Head of caudate nucleus (tissue), 42 donors: ENCODE measurements around the gene MOB1A.
"Not testable (repeated sequence)": the region's sequence is repeated elsewhere in the genome, so short reads cannot be mapped to it uniquely, and the experiment has no call there.

ENCODE experiments used
- DNase-seq, 42 donors: peaks; one replicate each; pipeline versions ENCODE4 v3.0.0 to v3.0.0-alpha.2; 2020 to 2021; ENCODE audit warnings: mixed read lengths in 7 of 42
- intact Hi-C: fragments of 100-400 bp; cut with DNase I; formaldehyde crosslinking; loops from one replicate; pipeline ENCODE4 v1.15.0; 2022

The MOB1A gene

DNA sequence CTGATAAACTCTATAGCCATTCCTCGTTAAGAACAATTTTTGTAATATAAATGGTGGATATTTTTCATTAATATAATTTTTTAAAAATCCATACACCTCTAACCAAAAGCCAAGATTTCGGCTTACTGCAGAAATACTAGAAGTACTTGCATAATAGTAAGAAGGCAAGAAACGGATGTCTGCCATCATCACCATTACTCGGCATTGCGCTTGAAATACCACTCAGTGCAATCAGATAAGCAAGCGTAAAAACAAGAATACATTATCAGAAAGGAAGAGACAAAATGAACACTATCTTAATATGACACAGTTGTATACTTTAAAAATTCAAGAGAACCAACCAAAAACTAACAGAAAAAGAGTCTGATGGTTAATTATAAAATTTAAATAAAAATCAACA, 15.7 kb downstream of the MOB1A start:
- intact Hi-C loops, result no loop called here

DNA sequence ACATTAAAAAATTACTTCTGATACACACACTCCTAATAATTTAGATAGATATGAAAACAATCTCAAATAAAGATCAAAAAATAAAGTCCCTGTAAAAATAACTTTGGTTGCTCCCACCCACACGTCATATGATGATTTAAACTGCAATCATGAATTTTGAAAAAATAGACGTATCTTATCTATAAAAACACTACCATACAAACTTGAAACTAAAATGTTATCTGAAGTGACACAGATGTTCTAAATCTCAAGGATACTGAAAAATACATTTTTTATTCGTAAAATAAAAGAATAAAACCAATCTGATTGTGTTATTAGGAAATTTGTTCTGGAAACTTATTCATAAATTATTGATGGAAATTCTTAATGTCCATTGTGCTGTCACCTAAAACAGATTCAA, 22.8 kb downstream of the MOB1A start:
- intact Hi-C loops, result no loop called here
- no peak for DNase-seq

More for the DNA sequence above, 15.7 kb downstream of the MOB1A start:
- no peak for DNase-seq

DNA sequence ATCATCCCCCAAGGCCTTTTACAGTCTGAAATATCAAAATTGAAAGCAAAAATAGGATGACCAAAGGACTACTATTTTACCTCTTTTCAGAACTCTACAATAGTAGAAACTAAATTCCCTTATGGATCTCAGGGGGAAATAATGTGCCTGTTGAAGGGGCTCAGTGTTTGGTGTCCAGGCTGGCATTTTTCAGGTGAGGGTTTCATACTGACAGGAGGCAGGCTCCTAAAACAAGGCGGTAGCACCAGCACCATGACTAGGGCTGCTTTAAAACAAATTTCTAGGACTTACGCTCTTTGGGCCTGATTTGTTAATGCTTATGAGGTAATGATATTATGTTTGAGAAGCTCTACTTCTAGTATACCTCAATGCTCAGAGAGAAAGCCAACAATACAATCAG, 25.7 kb downstream of the MOB1A start:
- DNase-seq, result peak in 1 of 42 donors; percentile 16
- intact Hi-C loops, result no loop called here

DNA sequence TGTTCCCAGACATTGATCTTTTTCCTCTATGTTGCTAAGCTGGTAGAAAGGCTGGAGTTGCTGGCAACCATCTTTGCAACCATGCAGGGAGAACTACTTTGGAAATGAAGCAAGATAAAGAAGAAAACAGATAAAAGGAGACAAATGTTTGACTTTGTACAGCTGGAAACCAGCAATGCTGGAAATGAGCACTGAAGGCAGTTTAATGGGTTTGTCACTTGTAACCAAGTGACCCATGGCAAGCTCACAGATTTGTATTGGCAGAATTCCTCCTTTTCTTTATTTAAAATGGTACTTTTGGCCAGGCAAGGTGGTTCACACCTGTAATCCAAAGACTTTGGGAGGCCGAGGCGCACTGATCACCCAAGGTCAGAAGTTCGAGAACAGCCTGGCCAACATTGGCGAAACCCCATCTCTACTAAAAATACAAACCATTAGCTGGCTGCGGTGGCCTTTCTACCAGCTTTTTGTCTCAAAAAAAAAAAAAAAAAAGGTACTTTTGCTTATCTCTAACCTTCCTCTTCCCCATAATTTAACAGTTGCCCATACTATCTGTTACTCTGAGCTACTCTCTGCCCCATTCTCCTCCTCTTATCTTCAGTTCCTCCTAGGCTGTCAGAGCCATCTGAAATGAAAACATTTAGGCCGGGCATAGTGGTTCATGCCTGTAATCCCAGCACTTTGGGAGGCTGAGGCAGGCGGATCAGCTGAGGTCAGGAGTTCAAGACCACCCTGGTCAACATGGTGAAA, 28.9 kb downstream of the MOB1A start:
- intact Hi-C loops, result loop anchor here (10.0 kb wide), 1 partner anchor 225 kb away; the partner anchor contains the start of gene DGUOK

DNA sequence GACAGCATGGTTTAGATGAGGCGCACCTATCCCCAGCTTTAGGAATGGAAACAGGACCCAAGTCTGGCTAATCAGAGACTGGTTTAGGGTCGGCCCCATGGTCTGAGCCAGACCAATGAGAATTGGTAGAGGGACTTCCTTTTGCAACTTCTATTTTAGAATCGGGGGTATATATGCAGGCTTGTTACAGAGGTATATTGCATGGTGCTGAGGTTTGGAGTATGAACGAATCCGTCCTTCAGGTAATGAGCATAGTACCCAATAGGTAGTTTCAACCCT, 29.5 kb downstream of the MOB1A start:
- intact Hi-C loops, result loop anchor here (10.0 kb wide), 1 partner anchor 224 kb away; the partner anchor contains the start of gene DGUOK
- DNase-seq, result peak in 1 of 42 donors; percentile 34

More for the DNA sequence above, 28.9 kb downstream of the MOB1A start:
- peak in 1 of 42 donors; percentile 38 for DNase-seq

DNA sequence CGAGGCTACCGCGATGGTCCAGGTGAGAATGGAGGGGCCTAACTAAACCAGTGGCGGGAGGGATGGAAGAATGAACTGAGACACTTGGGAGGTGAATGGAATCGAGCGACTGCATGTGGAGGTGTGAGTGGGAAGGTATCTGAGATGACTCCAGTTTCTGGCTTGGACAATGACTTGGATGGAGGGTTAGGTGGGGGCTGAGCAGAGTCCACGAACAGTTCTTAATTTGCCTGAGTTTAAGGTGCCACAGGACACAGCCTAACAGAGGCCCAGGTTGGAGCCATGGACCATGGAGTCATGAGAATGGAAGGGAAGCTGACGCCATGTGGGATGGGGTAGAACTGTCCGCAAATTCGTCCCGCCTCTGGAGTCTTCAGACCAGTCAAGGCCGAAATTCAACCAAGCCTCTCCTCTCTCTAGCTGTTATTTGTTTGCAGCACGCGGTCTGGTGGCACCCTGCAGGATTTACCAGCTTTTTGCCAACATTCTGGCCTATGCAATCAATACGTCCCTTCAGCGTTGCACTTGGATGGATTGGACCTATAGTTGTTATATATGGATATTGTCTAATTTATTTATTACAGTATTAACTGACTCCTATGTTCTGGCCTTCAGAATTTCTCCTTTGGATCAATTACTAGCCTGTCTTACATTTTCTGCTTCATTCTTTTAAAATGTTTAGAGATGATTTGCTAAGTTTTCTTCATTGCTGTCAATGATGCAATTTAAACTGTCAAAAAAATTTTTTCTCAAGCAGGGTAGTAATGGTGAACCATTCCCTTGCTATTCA, 30.0 kb downstream of the MOB1A start:
- intact Hi-C loops, result loop anchor here (10.0 kb wide), 1 partner anchor 224 kb away; the partner anchor contains the start of gene DGUOK
- DNase-seq, result peak in 15 of 42 donors; percentile 4 to 44 (median 12)

DNA sequence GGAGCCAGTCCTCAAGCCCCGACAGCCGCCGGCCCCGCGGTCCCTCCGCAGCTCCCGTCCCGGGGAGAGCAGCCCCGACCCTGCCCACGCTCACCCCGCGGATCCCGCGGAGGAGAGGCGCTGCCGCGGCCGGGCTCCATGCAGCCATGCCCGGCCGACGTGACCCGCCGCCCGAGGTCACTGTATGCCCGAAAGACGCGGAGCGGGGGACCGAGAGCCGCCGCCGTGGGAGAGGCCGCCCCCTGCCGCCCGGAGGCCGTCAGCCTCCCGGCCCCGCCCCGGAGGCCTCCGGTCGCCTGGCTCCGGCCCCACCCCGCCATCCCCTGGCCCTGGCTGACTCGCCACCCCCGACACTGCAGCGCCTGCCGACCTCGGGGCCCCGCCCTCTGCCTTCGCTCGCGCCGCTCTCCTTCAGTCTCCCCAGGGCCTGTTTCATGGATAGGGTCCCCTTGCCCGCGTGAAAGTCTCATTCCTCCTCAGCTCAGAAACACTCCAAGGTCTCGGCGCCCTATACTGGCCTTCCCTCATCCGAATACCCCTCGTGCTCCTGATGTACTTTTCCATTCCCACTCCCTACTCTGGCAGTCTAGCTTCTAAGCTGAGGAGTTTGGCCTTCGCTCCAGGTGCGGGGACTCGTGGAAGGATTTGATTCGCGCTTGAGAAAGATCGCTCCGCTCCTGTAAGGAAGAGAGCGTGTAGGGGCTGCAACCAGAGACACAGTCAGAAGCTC, 30.8 kb downstream of the MOB1A start, which contains the start of gene BOLA3:
BOLA3 (minus strand) TSS at position 186 of the 730 bp plus-strand sequence; CDS start at position 148, 38 bp downstream.
- intact Hi-C loops, result loop anchor here (10.0 kb wide), 1 partner anchor 223 kb away; the partner anchor contains the start of gene DGUOK
- peak; percentile 60 to 96 (median 90) for DNase-seq

DNA sequence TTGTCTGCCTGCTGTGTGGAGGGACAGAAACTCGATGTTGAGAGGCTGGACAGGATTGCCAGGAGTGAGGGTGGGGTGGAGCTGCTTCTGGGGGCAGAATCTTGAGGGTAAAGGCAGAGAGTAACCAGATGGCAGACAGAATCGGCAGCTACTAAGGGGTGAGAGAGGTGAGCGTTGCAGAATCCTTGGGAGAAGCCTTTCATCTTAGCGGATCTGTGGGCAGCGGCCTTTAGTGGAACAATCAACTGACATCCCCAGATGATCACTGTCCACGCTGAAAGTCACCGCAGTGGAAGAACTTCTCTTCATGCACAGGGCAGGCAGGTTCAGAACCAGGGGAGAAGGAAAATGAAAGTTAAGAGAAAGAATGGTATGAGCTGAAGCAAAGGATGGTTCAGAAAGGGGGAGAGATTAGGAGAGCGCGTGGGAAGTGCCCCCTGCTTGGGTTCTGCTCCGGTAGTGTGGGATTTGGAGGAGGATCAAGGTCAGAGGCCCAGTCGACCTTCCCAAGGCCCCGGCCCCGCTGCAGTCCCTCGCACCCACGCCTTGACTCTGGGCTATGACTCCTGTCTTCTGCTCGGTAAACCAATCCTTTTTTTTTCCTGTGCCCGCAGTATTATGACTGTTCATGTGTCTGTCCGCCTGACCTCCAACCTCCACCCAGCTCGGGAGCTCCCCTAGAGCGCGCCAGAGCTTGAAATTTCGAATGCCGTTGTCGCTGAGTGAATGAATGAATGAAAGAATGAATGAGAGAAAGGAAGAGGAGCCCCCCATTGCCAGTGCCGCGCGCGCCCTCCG, 31.6 kb downstream of the MOB1A start:
- peak in 6 of 42 donors; percentile 7 to 43 (median 12) for DNase-seq
- intact Hi-C loops, result loop anchor here (10.0 kb wide), 1 partner anchor 222 kb away; the partner anchor contains the start of gene DGUOK

DNA sequence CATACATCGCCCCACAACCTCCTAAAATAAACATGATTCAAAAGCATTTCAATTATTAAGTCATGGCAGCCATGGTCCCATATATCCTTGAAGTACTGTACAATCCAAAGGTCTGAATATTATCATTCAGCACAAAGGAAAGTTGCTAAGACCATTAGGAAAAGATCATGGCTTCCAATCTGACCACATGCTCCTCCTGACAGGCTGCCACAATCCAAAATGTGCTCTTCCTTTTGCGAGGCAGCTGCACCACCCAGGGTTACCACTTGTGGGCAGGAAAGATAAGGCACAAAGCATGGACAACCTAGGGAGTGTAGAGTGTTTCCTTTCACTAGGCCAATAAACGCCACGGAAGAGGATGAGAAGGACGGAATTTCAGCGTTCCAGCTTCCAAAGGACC, 36.3 kb downstream of the MOB1A start:
- intact Hi-C loops, result loop anchor here (10.0 kb wide), 1 partner anchor 218 kb away; the partner anchor contains the start of gene DGUOK
- peak in 1 of 42 donors; percentile 9 for DNase-seq

DNA sequence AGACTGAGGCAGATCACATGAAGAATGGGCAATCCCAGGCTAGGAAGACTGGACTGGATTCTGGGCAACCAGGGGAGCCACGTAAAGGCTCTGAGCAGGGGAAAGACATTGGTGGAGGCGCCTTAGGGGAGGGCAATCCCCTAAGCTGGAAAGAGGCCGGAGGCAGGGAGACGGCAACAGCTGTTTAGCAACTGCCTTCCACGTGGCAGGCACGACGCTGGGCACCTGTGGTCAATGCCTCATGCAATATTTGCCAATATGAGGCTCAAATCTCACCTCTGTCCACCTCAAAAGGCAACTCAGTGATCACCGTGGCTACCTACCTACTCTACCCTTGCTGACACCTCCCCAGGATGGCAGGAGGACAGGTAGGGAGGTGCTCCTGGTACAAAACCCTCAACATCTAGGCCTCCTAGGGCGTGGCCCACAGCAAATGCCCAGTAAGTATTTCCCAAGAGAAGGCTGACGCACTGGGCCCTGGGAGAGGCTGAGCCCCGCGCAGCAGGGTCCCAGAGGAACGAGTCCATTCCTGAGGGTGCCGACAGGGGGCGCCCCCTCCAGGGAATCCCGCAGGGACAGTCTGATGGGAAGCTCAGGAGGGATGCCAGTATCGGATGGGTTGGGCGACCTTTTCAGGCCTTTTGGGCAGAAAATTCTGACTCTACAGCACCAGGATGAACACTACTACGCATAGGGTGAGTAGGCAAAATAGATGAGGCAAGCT, 39.9 kb downstream of the MOB1A start:
- intact Hi-C loops, result no loop called here

DNA sequence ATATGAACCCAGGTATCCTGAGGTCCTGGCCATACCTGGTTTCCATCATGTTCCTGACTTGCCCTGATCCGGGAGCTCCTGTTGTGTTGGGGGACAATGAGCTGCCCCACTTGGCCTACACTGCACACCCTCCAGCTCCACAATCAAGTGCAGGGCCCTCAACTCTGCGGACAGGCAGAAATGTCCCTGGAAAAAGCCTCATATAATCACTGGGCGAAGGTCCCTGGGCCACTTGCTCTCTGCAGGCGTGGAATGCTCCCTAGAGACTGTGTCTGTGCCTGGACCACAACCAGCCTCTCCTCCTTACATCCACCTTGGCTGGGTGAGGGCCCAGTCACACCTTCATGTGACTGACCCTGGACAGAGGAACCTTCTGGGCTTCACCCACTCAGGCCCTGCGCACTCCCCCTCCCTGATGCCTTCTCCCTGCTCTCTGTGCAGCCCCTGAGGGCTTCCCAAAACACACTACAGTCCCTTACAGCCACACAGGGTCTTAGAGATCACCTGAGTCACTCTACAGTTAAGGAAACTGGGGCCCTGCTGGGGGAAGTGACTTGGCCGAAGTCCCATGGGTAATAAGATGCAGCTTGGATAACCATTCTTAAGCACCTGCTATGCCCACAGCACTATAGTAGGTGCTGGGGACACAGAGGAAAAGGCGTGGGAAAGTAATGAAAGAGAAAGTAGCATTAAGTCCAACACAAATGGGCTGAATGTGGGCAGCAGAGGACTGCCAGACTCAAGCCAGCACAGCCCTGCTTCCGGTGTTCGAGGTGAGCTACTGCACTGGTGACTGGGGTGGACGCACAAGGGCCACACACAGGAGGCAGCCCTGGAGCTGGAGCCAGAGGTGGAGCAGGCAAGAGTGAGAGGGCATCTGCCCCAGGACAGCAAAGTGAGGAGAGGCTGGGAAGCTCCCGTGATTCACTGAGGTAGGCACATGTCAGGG, 40.8 kb downstream of the MOB1A start:
- peak in 1 of 42 donors; percentile 12 for DNase-seq
- intact Hi-C loops, result no loop called here

More for the DNA sequence above, 39.9 kb downstream of the MOB1A start:
- DNase-seq, result no peak

DNA sequence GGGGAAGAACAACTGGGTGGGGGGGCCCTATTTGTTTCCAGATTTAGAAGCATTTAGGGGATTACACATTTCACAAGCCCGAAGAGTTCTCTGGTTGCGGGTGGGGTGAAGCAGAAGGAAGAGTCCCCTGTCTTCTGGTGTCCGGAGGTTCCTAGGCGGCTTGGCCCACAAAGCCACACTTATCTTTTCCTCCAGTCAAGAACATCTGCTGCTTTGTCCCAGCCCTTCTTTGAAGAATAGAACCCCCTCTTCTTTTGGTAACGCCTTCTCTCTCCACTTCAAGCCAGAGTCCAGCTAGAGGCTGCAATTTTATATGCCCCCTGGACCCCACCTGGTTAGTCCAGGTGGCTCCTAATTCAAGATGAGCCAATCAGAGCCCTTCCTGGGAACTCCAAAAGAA, 46.8 kb downstream of the MOB1A start:
- intact Hi-C loops, result no loop called here
- peak in 1 of 42 donors; percentile 8 for DNase-seq

DNA sequence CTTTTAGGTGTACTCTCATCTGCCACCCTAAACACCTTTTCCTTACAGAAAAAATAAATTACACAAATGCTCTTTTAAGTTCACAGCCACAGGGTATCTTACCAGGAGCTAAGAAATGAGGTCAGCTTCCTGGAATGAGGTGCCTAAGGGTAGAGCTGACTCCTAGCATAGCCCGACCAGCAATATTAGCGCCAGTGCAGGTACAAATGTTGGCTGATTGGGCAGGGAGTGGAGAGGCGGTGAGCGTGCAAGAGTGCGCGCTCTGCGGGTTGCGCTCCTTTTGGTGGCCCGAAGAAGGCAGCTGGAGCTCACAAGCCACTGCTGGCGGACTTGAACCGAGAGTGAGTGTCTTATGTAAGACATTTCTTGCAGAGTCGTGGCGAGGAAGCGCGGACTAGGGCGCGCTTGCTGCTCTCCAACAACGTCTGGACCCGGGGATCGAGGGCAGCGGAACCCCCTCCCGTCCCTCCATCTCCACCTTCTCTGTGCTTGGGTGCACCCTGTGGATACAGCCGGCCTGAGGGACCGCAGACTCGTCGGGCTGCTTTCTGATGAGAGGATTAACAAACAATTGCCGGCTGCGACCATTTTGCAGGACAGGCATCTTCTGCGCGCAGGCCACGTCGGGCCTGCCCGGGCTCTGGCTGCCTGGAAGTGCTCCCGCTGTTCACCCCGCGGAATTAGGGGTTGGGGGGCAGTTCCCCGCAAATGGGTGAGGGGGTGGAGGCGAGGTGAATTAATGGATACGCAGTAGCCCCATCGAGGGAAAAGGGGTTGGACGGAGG, 48.3 kb downstream of the MOB1A start:
- intact Hi-C loops, result no loop called here
- DNase-seq, result peak in 1 of 42 donors; percentile 38

DNA sequence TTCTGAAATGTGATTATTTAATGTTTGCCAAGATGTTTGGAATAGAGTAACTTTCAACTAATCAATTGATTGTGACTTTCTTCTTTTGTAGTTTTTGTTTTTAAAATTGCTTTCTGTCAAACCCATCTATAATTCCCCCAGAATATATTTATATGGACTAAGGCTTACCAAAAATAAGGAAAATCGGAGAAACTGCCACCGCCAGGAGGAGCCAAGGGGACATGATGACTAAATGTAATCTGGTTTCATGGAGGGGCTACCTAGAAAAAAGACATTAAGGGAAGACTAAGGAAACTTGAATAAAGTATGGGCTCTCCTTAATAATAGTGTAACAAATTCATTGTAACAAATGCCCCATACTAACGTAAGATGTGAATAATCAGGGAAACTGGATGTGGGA, 50.5 kb downstream of the MOB1A start:
- intact Hi-C loops, result no loop called here

DNA sequence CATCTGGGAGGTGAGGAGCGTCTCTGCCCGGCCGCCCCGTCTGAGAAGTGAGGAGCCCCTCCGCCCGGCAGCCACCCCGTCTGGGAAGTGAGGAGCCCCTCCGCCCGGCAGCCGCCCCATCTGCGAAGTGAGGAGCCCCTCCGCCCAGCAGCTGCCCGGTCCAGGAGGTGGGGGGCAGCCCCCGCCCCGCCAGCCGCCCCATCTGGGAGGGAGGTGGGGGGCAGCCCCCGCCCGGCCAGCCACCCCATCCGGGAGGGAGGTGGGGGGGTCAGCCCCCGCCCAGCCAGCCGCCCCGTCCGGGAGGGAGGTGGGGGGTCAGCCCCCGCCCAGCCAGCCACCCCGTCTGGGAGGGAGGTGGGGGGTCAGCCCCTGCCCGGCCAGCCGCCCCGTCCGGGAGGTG, 54.7 kb downstream of the MOB1A start:
- DNase-seq, intact Hi-C loops: not testable (repeated sequence)

More for the DNA sequence above, 50.5 kb downstream of the MOB1A start:
- DNase-seq, result no peak

DNA sequence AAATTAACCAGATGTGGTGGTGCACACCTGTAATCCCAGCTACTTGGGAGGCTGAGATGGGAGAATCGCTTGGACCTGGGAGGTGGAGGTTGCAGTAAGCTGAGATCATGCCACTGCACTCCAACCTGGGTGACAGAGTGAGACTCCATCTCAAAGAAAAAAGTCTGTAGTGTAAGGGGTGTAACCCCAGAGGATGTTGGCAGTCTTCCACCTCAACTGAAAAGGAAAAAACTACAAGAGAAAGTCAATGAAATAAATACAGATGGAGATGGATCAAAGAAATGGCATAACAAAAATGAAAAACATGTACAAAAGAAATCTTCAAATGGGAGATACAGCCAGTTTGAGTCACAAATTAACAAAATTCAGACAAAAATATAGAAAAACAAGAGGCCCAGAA, 56.8 kb downstream of the MOB1A start:
- intact Hi-C loops, result not testable (repeated sequence)

More for the DNA sequence above, 56.8 kb downstream of the MOB1A start:
- DNase-seq, result not testable (repeated sequence)
